HCT116 (cell line): Measurements from ENCODE around the gene OR10A5. TPM values are rescaled to one million over a fixed set of nuclear protein-coding genes. Genes with fewer than 3 reads are reported as not detected.

Experiments
- ATAC-seq: fragments of 200-7000 bp; cut with Tn5 transposase; 2 replicates; pipeline ENCODE4 v1.9.1; 2020; ENCODE audit warnings: mild to moderate bottlenecking, moderate library complexity
- BruUV-seq: library from RNA; stranded (reverse); fragments of 400-500 nt; replicated peaks from 2 replicates; lab custom pipeline; 2021; lab: Mats Ljungman, UMichigan
- CTCF ChIA-PET: fragments of 300-600 bp; sonication (Branson Sonifier 250); formaldehyde crosslinking; loops from one replicate; lab custom pipeline; 2021; ENCODE audit warnings: antibody characterized with exemption; lab: Charles Lee
- POLR2A ChIA-PET: fragments of 300-600, 350-600 bp; sonication (Branson Sonifier 250); formaldehyde crosslinking; loops from one replicate; lab custom pipeline; 2021; ENCODE audit warnings: antibody characterized with exemption; lab: Charles Lee
- RAD21 ChIA-PET, 2 experiments: fragments of 300-600 bp; sonication (Branson Sonifier 250); formaldehyde crosslinking; loops; one replicate each; lab custom pipeline; 2023; ENCODE audit warnings: low total read pairs in 2 of 2; ENCODE audit not compliant: uncharacterized antibody in 2 of 2, unreplicated experiment in 2 of 2, low non-redundant PET in 1 of 2; lab: Charles Lee
- DNase-seq: peaks from one replicate; pipeline ENCODE4 v3.0.0-alpha.2; 2010; ENCODE audit warnings: low read depth, low spot score
- H2AFZ ChIP-seq: fragments of 200-600 bp; shearing (Covaris generic), sonication (generic); 2 replicates; pipeline ENCODE4 v1.6.1; 2017; ENCODE audit warnings: low read depth, mixed run types, mixed read lengths, antibody characterized with exemption, low read length; ENCODE audit not compliant: poor library complexity, severe bottlenecking
- H3K27ac ChIP-seq: 2 replicates; pipeline ENCODE4 v1.5.1; 2012; ENCODE audit warnings: low read depth, low read length
- H3K27me3 ChIP-seq: fragments of 200-600 bp; sonication (generic); 2 replicates; pipeline ENCODE4 v1.6.1; 2016; ENCODE audit warnings: mixed run types, low read length, mixed read lengths; ENCODE audit not compliant: insufficient read depth
- H3K36me3 ChIP-seq, 2 experiments: fragments of 200-500 bp in 1 of 2; fragments of 200-600 bp in 1 of 2; sonication (Bioruptor generic) in 1 of 2; sonication (generic) in 1 of 2; 2 replicates each; pipeline versions ENCODE4 v1.5.1 to v1.6.1; 2014 to 2016; ENCODE audit warnings: low read length in 2 of 2, inconsistent platforms in 1 of 2, mixed read lengths in 1 of 2, mixed run types in 1 of 2; ENCODE audit not compliant: insufficient read depth in 2 of 2, control insufficient read depth in 1 of 2
- H3K4me1 ChIP-seq, 2 experiments: fragments of 200-600 bp in 1 of 2; sonication (generic) in 1 of 2; 2 replicates each; pipeline versions ENCODE4 v1.5.1 to v1.6.1; 2012 to 2017; ENCODE audit warnings: low read length in 2 of 2, inconsistent platforms in 1 of 2, mild to moderate bottlenecking in 1 of 2, mixed read lengths in 1 of 2, mixed run types in 1 of 2, moderate library complexity in 1 of 2; ENCODE audit not compliant: insufficient read depth in 2 of 2, control insufficient read depth in 1 of 2
- H3K4me2 ChIP-seq: fragments of 200-600 bp; sonication (generic); 2 replicates; pipeline ENCODE4 v1.6.1; 2017; ENCODE audit warnings: mixed run types, low read length, mixed read lengths
- H3K4me3 ChIP-seq, 2 experiments: fragments of 200-600 bp in 1 of 2; sonication (generic) in 1 of 2; replicated peaks in 1 of 2; 2 replicates each; pipeline ENCODE4 v1.5.1; 2011 to 2016; ENCODE audit warnings: low read length in 2 of 2, control low read depth in 1 of 2, low read depth in 1 of 2, mild to moderate bottlenecking in 1 of 2, mixed read lengths in 1 of 2, mixed run types in 1 of 2
- H3K79me2 ChIP-seq: fragments of 200-600 bp; sonication (generic); 2 replicates; pipeline ENCODE4 v1.6.1; 2017; ENCODE audit warnings: mild to moderate bottlenecking, mixed run types, low read length, moderate library complexity, mixed read lengths; ENCODE audit not compliant: insufficient read depth
- H3K9ac ChIP-seq: fragments of 200-600 bp; sonication (generic); 2 replicates; pipeline ENCODE4 v1.6.1; 2016; ENCODE audit warnings: low read length, mixed read lengths
- H3K9me2 ChIP-seq: fragments of 200-600 bp; sonication (generic), shearing (Covaris generic); 2 replicates; pipeline ENCODE4 v1.6.1; 2017; ENCODE audit warnings: mixed run types, mild to moderate bottlenecking, moderate library complexity; ENCODE audit not compliant: insufficient read depth
- H3K9me3 ChIP-seq, 2 experiments: fragments of 200-500 bp in 1 of 2; fragments of 200-600 bp in 1 of 2; sonication (Bioruptor generic) in 1 of 2; sonication (generic) in 1 of 2; 2 replicates each; pipeline ENCODE4 v1.6.1; 2014 to 2017; ENCODE audit warnings: low read length in 2 of 2, mixed read lengths in 2 of 2, inconsistent platforms in 1 of 2, low read depth in 1 of 2, mild to moderate bottlenecking in 1 of 2, mixed run types in 1 of 2, moderate library complexity in 1 of 2; ENCODE audit not compliant: control insufficient read depth in 1 of 2, insufficient read depth in 1 of 2
- H4K20me1 ChIP-seq: fragments of 200-600 bp; sonication (generic), shearing (Covaris generic); 2 replicates; pipeline ENCODE4 v1.6.1; 2017; ENCODE audit warnings: mixed run types, mild to moderate bottlenecking, moderate library complexity; ENCODE audit not compliant: insufficient read depth
- CEBPB ChIP-seq: IDR thresholded peaks from 2 replicates; pipeline ENCODE4 v1.6.1; 2012; ENCODE audit warnings: low read depth
- EZH2 ChIP-seq: fragments of 200-600 bp; sonication (generic); IDR thresholded peaks from 2 replicates; pipeline ENCODE4 v1.6.1; 2017; ENCODE audit warnings: antibody characterized with exemption, mixed run types
- FOSL1 ChIP-seq: IDR thresholded peaks from 2 replicates; pipeline ENCODE4 v1.6.1; 2012; ENCODE audit warnings: low read depth
- JUND ChIP-seq: IDR thresholded peaks from 2 replicates; pipeline ENCODE4 v1.6.1; 2012
- RAD21 ChIP-seq: IDR thresholded peaks from 2 replicates; pipeline ENCODE4 v1.6.1; 2012; ENCODE audit warnings: low read depth, mild to moderate bottlenecking
- SP1 ChIP-seq: IDR thresholded peaks from 2 replicates; pipeline ENCODE4 v1.6.1; 2012; ENCODE audit warnings: low read depth
- SRF ChIP-seq: IDR thresholded peaks from 2 replicates; pipeline ENCODE4 v1.6.1; 2012; ENCODE audit warnings: low read depth
- TCF7L2 ChIP-seq: IDR thresholded peaks from 2 replicates; pipeline ENCODE4 v1.7.0; 2011; ENCODE audit warnings: borderline replicate concordance, inconsistent platforms; ENCODE audit not compliant: insufficient read depth, insufficient read length; ENCODE audit errors: extremely low read depth
- intact Hi-C: fragments of 100-400 bp; cut with micrococcal nuclease; formaldehyde crosslinking; loops from 2 replicates; pipeline ENCODE4 v1.10.0; 2022
- total RNA-seq: library from RNA; stranded (reverse); gene quantifications from one replicate; pipeline ENCODE4 v1.2.1, GENCODE V29; 2021; ENCODE audit not compliant: unreplicated experiment
- TF ChIP-seq, protein P1 (sequence below): IDR thresholded peaks from 2 replicates; pipeline ENCODE4 v1.6.1; 2012
- TF ChIP-seq, protein P2 (sequence below): IDR thresholded peaks from 2 replicates; pipeline ENCODE4 v1.6.1; 2012
- TF ChIP-seq, protein P3 (sequence below), 3 experiments: fragments of 200-600 bp in 1 of 3; sonication (generic) in 1 of 3; IDR thresholded peaks in 2 of 3; conservative IDR thresholded peaks in 1 of 3; 2 replicates each; pipeline ENCODE4 v1.5.1; 2012 to 2017; ENCODE audit warnings: low read depth in 2 of 3, low read length in 2 of 3, antibody characterized with exemption in 1 of 3, borderline replicate concordance in 1 of 3, control low read depth in 1 of 3, mild to moderate bottlenecking in 1 of 3, mixed read lengths in 1 of 3, mixed run types in 1 of 3, moderate library complexity in 1 of 3; ENCODE audit not compliant: insufficient read depth in 1 of 3
- TF ChIP-seq, protein P4 (sequence below): IDR thresholded peaks from 2 replicates; pipeline ENCODE4 v1.6.1; 2012; ENCODE audit warnings: low read depth

Gene OR10A5
- total RNA-seq, 1 experiment from 2014 or later: not detected

DNA sequence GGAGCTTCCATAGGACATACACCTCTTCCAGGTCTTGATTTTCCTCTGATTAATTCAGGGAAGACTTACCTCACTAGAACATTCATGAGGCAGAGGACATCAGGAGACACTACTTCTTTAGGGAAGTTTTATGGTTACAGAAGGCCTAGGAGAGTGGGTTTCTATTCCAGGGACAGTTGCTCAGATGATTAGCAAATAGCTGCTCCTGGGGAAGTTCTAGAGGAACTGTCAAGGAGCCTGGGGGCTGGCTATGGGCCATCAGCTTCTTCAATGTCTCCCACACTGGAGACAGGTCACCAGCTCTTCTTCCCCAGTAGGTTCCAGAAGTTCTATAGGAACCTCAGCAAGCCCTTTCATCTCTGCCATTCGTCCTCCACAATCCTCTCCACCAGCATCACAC, 11.5 kb upstream of the OR10A5 start:
- ChIA-PET RAD21 (no interaction called here), POLR2A (no interaction called here), CTCF (interaction anchor here (1.2 to 2.7 kb wide), 2 partner anchors 18 to 22 kb away, joined by 3 to 9 read pairs; no protein-coding TSS in a partner anchor)
- no peaks in the 10 kb centered on the region for H3K4me1 ChIP-seq
- H3K9me2 ChIP-seq: no peaks in the 10 kb centered on the region
- no peak overlapping the region for H3K9ac ChIP-seq
- H3K27ac ChIP-seq: no peak overlapping the region
- no peak overlapping the region for H3K4me2 ChIP-seq
- DNase-seq: no peak
- no peaks in the 10 kb centered on the region for H3K36me3 ChIP-seq
- TF ChIP-seq, protein P1, sequence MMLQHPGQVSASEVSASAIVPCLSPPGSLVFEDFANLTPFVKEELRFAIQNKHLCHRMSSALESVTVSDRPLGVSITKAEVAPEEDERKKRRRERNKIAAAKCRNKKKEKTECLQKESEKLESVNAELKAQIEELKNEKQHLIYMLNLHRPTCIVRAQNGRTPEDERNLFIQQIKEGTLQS: no peak
- TF ChIP-seq, protein P2, sequence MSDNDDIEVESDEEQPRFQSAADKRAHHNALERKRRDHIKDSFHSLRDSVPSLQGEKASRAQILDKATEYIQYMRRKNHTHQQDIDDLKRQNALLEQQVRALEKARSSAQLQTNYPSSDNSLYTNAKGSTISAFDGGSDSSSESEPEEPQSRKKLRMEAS: no peak
- no peak for TF ChIP-seq CEBPB
- TF ChIP-seq, protein P3, sequence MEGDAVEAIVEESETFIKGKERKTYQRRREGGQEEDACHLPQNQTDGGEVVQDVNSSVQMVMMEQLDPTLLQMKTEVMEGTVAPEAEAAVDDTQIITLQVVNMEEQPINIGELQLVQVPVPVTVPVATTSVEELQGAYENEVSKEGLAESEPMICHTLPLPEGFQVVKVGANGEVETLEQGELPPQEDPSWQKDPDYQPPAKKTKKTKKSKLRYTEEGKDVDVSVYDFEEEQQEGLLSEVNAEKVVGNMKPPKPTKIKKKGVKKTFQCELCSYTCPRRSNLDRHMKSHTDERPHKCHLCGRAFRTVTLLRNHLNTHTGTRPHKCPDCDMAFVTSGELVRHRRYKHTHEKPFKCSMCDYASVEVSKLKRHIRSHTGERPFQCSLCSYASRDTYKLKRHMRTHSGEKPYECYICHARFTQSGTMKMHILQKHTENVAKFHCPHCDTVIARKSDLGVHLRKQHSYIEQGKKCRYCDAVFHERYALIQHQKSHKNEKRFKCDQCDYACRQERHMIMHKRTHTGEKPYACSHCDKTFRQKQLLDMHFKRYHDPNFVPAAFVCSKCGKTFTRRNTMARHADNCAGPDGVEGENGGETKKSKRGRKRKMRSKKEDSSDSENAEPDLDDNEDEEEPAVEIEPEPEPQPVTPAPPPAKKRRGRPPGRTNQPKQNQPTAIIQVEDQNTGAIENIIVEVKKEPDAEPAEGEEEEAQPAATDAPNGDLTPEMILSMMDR (IDR thresholded peaks at IDR 0.05 in 2 of 3, conservative IDR thresholded peaks at IDR 0.05 in 1 of 3; ENCODE audit: borderline replicate concordance in 1 of 3, insufficient read depth in 1 of 3, low read depth in 2 of 3, low read length in 2 of 3): no peak
- no peak for TF ChIP-seq RAD21
- TF ChIP-seq EZH2: no peak
- peaks cover 22% of the 10 kb centered on the region; the same call in 1 of the 2 replicates for H3K27me3 ChIP-seq
- no peak overlapping the region for H3K4me3 ChIP-seq
- no peaks in the 10 kb centered on the region for H3K9me3 ChIP-seq
- no TSS peak for BruUV-seq
- no peak for ATAC-seq
- intact Hi-C loops: no loop called here
- H3K79me2 ChIP-seq: no peaks in the 10 kb centered on the region
- H2AFZ ChIP-seq: no peak overlapping the region
- H4K20me1 ChIP-seq: no peaks in the 10 kb centered on the region

DNA sequence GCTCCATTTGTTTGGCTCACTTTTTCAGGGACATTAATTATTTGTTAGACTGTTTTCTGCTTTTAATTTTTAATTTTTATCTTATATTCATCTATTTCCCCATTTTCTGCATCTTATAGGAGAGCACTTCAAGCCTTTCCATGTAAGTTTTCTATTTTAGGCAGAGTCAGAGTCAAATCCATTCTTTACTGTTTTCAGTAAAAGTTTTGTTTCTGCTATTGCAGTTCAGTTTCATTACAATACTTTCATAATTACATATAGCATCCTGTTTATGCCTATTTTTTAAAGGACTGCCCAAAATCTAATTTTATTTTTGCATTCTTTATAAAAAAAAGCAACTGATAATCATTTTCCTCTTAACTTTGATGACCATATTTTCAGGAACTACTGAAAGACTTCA, 3.8 kb upstream of the OR10A5 start:
- Histone ChIP-seq H3K4me1 (no peaks in the 10 kb centered on the region), H3K9me3 (no peaks in the 10 kb centered on the region), H3K27me3 (no peaks in the 10 kb centered on the region), H3K4me2 (no peak overlapping the region), H3K79me2 (no peaks in the 10 kb centered on the region), H3K27ac (no peak overlapping the region), H3K36me3 (no peaks in the 10 kb centered on the region), H3K9ac (no peak overlapping the region), H3K4me3 (no peak overlapping the region), H4K20me1 (no peaks in the 10 kb centered on the region), H2AFZ (no peak overlapping the region), H3K9me2 (no peaks in the 10 kb centered on the region)
- TF ChIP-seq FOSL1: no peak
- TF ChIP-seq SRF: no peak
- no peak for TF ChIP-seq TCF7L2
- TF ChIP-seq, protein P4, sequence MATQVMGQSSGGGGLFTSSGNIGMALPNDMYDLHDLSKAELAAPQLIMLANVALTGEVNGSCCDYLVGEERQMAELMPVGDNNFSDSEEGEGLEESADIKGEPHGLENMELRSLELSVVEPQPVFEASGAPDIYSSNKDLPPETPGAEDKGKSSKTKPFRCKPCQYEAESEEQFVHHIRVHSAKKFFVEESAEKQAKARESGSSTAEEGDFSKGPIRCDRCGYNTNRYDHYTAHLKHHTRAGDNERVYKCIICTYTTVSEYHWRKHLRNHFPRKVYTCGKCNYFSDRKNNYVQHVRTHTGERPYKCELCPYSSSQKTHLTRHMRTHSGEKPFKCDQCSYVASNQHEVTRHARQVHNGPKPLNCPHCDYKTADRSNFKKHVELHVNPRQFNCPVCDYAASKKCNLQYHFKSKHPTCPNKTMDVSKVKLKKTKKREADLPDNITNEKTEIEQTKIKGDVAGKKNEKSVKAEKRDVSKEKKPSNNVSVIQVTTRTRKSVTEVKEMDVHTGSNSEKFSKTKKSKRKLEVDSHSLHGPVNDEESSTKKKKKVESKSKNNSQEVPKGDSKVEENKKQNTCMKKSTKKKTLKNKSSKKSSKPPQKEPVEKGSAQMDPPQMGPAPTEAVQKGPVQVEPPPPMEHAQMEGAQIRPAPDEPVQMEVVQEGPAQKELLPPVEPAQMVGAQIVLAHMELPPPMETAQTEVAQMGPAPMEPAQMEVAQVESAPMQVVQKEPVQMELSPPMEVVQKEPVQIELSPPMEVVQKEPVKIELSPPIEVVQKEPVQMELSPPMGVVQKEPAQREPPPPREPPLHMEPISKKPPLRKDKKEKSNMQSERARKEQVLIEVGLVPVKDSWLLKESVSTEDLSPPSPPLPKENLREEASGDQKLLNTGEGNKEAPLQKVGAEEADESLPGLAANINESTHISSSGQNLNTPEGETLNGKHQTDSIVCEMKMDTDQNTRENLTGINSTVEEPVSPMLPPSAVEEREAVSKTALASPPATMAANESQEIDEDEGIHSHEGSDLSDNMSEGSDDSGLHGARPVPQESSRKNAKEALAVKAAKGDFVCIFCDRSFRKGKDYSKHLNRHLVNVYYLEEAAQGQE: no peak
- TF ChIP-seq SP1: no peak
- no peak for TF ChIP-seq JUND
- TF ChIP-seq, protein P3 (IDR thresholded peaks at IDR 0.05 in 2 of 3, conservative IDR thresholded peaks at IDR 0.05 in 1 of 3; ENCODE audit: borderline replicate concordance in 1 of 3, insufficient read depth in 1 of 3, low read depth in 2 of 3, low read length in 2 of 3): no peak
- POLR2A ChIA-PET: no interaction called here
- BruUV-seq: no TSS peak
- DNase-seq (no peak), ATAC-seq (no peak)
- CTCF ChIA-PET: no interaction called here
- RAD21 ChIA-PET: no interaction called here
- intact Hi-C loops: no loop called here
